ENCODE results near the gene ARL5A. TPM values are rescaled to one million over a fixed set of nuclear protein-coding genes. Genes with fewer than 3 reads are reported as not detected.
A peak's percentile ranks its signal among the peaks of the same experiment; 100 is the strongest.

Gene ARL5A
- total and polyA plus RNA-seq, 12 donors = 8.3 to 62.3 (median 55.6) TPM

DNA sequence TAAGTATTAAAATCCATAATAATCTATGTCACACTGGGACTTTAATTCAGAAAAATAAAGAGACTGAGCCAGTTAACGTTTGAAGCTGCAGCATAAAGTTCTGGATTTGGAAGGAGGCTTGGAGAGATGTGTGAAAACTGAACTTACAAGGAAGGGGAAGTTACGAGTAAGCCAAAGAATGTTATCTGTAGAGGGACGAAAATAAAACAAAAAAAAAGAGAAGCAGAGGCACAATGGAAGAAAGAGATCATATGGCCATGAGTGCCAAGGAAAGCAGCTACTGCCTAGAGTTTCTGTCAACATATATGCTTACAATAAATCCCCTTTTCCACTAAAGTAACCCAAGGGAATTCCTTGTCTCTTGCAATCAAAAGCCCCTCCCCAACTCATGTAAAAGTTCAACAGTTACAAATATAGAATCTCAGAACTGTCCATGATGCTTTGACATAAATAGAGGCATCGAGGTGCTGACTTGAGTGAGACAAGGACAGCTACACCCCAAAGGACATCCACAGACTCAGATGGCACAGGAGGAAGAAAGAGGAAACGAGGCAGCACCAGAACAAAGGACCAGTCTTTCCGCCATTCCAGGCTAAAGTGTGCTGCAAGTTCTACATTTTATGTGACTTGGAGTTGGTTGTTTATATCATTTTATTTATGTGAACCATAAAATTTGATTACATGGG, 16.1 kb upstream of the ARL5A start:
- DNase-seq (no peak), ATAC-seq (peak; percentile 59 to 83 (median 70))
- WGBS, 2 donors = 21 to 28% methylated on average over 6 of the region's 6 CpGs
- intact Hi-C loops (cut with DNase I) = no loop called here
- H3K4me1 ChIP-seq = peaks cover 9 to 36% (median 27%) of the 10 kb centered on the region in 9 donors
- H3K27me3 ChIP-seq = no peaks in the 10 kb centered on the region
- TF ChIP-seq, protein P1, sequence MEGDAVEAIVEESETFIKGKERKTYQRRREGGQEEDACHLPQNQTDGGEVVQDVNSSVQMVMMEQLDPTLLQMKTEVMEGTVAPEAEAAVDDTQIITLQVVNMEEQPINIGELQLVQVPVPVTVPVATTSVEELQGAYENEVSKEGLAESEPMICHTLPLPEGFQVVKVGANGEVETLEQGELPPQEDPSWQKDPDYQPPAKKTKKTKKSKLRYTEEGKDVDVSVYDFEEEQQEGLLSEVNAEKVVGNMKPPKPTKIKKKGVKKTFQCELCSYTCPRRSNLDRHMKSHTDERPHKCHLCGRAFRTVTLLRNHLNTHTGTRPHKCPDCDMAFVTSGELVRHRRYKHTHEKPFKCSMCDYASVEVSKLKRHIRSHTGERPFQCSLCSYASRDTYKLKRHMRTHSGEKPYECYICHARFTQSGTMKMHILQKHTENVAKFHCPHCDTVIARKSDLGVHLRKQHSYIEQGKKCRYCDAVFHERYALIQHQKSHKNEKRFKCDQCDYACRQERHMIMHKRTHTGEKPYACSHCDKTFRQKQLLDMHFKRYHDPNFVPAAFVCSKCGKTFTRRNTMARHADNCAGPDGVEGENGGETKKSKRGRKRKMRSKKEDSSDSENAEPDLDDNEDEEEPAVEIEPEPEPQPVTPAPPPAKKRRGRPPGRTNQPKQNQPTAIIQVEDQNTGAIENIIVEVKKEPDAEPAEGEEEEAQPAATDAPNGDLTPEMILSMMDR (IDR thresholded peaks at IDR 0.05) = no peak
- no peaks in the 10 kb centered on the region for H3K36me3 ChIP-seq
- H3K9me3 ChIP-seq = no peaks in the 10 kb centered on the region
- H3K4me3 ChIP-seq = no peak overlapping the region
- H3K27ac ChIP-seq = peak overlapping the region in 6 of 10 donors; percentile 15 to 77 (median 56)

DNA sequence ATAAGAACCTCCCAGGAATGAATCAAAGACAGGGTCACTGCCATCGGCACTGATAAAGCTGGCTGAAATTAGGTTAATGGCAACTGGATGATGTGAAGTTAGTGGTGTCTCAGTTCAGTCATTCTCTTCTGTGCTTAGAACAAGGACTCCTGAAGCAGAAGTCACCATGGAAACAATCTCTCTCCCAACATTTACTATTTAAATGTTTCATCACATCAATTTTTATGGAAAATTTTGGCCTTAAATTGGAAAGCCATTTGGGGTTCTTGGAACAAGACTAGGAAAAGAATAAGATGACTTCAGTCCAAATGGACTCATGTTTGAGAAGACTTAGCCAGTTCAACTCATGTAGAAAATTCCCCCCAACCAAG, 15.5 kb upstream of the ARL5A start:
- H3K4me1 ChIP-seq = peaks cover 9 to 36% (median 27%) of the 10 kb centered on the region in 9 donors
- no peaks in the 10 kb centered on the region for H3K27me3 ChIP-seq
- no peaks in the 10 kb centered on the region for H3K9me3 ChIP-seq
- TF ChIP-seq, protein P1 (IDR thresholded peaks at IDR 0.05) = no peak
- WGBS, 2 donors = 31 to 33% methylated on average over 1 of the region's 1 CpG
- no peak for DNase-seq
- peak in 6 of 8 donors; percentile 23 to 60 (median 46) for ATAC-seq
- intact Hi-C loops (cut with DNase I) = no loop called here
- no peaks in the 10 kb centered on the region for H3K36me3 ChIP-seq
- no peak overlapping the region for H3K4me3 ChIP-seq
- H3K27ac ChIP-seq = peak overlapping the region in 6 of 10 donors; percentile 15 to 77 (median 56)

DNA sequence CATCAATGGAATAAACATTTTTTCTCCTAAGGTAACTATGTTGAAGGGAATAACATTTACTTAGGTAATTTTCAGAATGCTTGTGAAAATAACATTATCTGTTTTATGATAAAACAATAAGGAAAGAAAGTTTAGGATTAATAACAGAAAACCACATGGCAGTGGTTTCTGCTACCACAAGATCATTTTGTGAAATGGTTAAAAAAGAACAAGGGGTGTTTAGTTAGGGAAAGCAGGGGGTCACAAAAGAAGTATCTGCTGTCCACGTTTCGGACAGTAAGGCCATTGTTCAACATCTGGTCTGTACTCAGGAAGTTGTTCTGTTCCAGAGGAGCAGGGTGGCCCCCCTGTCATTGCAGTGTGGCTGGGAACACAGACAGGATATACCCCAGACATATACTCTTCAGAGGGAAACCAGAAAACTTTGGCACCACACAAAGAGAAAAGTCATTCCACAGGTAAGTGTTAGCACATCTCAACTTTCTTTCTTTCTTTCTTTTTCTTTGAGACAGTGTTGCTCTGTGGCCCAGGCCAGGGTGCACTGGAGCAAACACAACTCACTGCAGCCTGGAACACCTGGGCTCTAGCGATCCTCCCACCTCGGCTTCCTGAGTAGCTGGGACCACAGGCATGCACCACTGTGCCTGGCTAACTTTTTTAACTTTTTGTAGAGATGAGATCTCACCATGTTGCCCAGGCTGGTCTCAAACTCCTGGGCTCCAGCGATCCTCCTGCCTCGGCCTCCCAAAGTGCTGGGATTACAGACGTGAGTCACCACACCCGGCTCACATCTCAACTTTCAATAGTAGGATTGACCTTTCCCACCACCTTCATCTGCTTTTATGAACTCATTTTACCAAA, 14.8 kb upstream of the ARL5A start:
- Histone ChIP-seq H3K9me3 (no peaks in the 10 kb centered on the region), H3K36me3 (no peaks in the 10 kb centered on the region), H3K27ac (peak overlapping the region in 5 of 10 donors; percentile 21 to 77 (median 61)), H3K4me1 (peaks cover 9 to 36% (median 27%) of the 10 kb centered on the region in 9 donors), H3K4me3 (no peak overlapping the region), H3K27me3 (no peaks in the 10 kb centered on the region)
- DNase-seq (no peak), ATAC-seq (peak in 6 of 8 donors; percentile 30 to 73 (median 50))
- intact Hi-C loops (cut with DNase I) = no loop called here
- WGBS, 2 donors = 62 to 66% methylated on average over 8 of the region's 8 CpGs
- TF ChIP-seq, protein P1 (IDR thresholded peaks at IDR 0.05) = no peak

DNA sequence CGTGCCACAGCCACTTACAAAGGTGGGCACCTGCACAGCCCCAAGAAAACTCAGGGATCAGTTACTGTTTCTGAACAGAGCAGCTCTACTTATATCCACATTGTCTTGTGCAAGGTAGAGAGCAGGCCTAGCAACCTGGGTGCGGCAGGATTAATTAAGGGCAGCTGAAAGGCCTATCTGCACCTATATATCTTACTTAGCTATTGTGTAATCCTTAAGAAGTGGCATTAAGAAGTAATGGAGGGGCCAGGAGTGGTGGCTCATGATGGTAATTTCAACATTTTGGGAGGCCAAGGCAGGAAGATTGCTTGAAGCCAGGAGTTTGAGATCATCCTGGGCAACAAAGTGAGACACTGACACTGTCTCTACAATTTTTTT, 12.8 kb upstream of the ARL5A start:
- Histone ChIP-seq H3K27ac (no peak overlapping the region), H3K4me3 (no peak overlapping the region), H3K4me1 (peaks cover 9 to 36% (median 27%) of the 10 kb centered on the region in 9 donors), H3K9me3 (no peaks in the 10 kb centered on the region), H3K27me3 (no peaks in the 10 kb centered on the region), H3K36me3 (no peaks in the 10 kb centered on the region)
- TF ChIP-seq, protein P1 (IDR thresholded peaks at IDR 0.05) = no peak
- 94 to 95% methylated on average over 2 of the region's 2 CpGs for WGBS, 2 donors
- DNase-seq (no peak), ATAC-seq (no peak)
- intact Hi-C loops (cut with DNase I) = no loop called here
